HepG2 (cell line): ENCODE measurements around the gene CCT5. TPM values are rescaled to one million over a fixed set of nuclear protein-coding genes. Genes with fewer than 3 reads are reported as not detected.

ENCODE experiments used
- BHLHE40 ChIP-seq: IDR thresholded peaks from 2 replicates; pipeline ENCODE4 v1.6.1; 2011; ENCODE audit warnings: low read length, improper control_type of control experiment
- CBX2 ChIP-seq, 2 experiments: fragments of 200-600 bp in 1 of 2; sonication (generic); formaldehyde crosslinking in 1 of 2; IDR thresholded peaks; 2 replicates each; pipeline versions ENCODE4 v1.7.0 to v1.8.1; 2018 to 2022; ENCODE audit warnings: low read depth in 2 of 2, low read length in 1 of 2, mild to moderate bottlenecking in 1 of 2, missing genetic modification reagents in 1 of 2
- MAFG ChIP-seq: sonication (generic); formaldehyde crosslinking; IDR thresholded peaks from 2 replicates; pipeline ENCODE4 v1.5.1; 2020; ENCODE audit warnings: mild to moderate bottlenecking, missing genetic modification reagents
- POLR2A ChIP-seq, 2 experiments: IDR thresholded peaks; 2 replicates each; pipeline ENCODE4 v1.6.1; 2011; ENCODE audit warnings: low read depth in 2 of 2, low read length in 2 of 2, mild to moderate bottlenecking in 1 of 2, moderate library complexity in 1 of 2; ENCODE audit not compliant: insufficient read depth in 1 of 2
- RFX1 ChIP-seq: fragments of 450-650 bp; IDR thresholded peaks from 2 replicates; pipeline ENCODE4 v1.6.1; 2017
- SAFB2 ChIP-seq: sonication (generic); formaldehyde crosslinking; IDR thresholded peaks from 2 replicates; pipeline ENCODE4 v1.5.1; 2020; ENCODE audit warnings: missing genetic modification reagents, low read depth, mild to moderate bottlenecking, borderline replicate concordance
- SKI ChIP-seq: fragments of 450-650 bp; IDR thresholded peaks from one replicate; pipeline ENCODE4 v1.6.1; 2018; ENCODE audit warnings: mild to moderate bottlenecking; ENCODE audit not compliant: partially characterized antibody
- SMYD3 ChIP-seq: sonication (generic); formaldehyde crosslinking; IDR thresholded peaks from 2 replicates; pipeline ENCODE4 v1.8.1; 2023; ENCODE audit warnings: mild to moderate bottlenecking, missing genetic modification reagents
- STAG1 ChIP-seq: sonication (generic); formaldehyde crosslinking; IDR thresholded peaks from 2 replicates; pipeline ENCODE4 v1.4.0; 2020; ENCODE audit warnings: missing genetic modification reagents
- ZNF207 ChIP-seq: fragments of 450-650 bp; IDR thresholded peaks from 2 replicates; pipeline ENCODE4 v1.6.1; 2016; ENCODE audit warnings: antibody characterized with exemption, borderline replicate concordance
- ZNF747 ChIP-seq: sonication (generic); formaldehyde crosslinking; IDR thresholded peaks from 2 replicates; pipeline ENCODE4 v1.8.1; 2023; ENCODE audit warnings: missing genetic modification reagents, mild to moderate bottlenecking, borderline replicate concordance
- ZNF83 ChIP-seq: sonication (generic); formaldehyde crosslinking; IDR thresholded peaks from 2 replicates; pipeline ENCODE4 v1.4.0; 2020; ENCODE audit warnings: missing genetic modification reagents, mild to moderate bottlenecking, borderline replicate concordance
- polyA plus RNA-seq, 8 experiments: library from polyadenylated mRNA; depleted of rRNA in 3 of 8; stranded (reverse) in 7 of 8; unstranded in 1 of 8; fragments of >200 nt; fragmentation: Illumina TruSeq in 4 of 8; extraction: Trizol in 4 of 8; gene quantifications; 2 replicates each; pipeline versions ENCODE4 v1.2.1 to v1.2.3, GENCODE V29; 2011 to 2016; ENCODE audit warnings: low read depth in 4 of 8, missing spikeins in 1 of 8, mixed read lengths in 1 of 8; ENCODE audit not compliant: insufficient read depth in 1 of 8
- total RNA-seq, 5 experiments: library from RNA; depleted of rRNA; stranded (reverse); fragments of >200 nt; fragmentation: Illumina TruSeq; extraction: Trizol; gene quantifications; 2 replicates each; pipeline ENCODE4 v1.2.3, GENCODE V29; 2016; ENCODE audit warnings: low read depth in 1 of 5
- TF ChIP-seq, protein P1 (sequence below): sonication (generic); formaldehyde crosslinking; IDR thresholded peaks from 2 replicates; pipeline ENCODE4 v1.4.0; 2020; ENCODE audit warnings: missing genetic modification reagents
- TF ChIP-seq, protein P2 (sequence below): sonication (generic); formaldehyde crosslinking; IDR thresholded peaks from 2 replicates; pipeline ENCODE4 v1.4.0; 2020; ENCODE audit warnings: mild to moderate bottlenecking, missing genetic modification reagents, borderline replicate concordance
- TF ChIP-seq, protein P3 (sequence below): sonication (generic); formaldehyde crosslinking; IDR thresholded peaks from 2 replicates; pipeline ENCODE4 v1.8.0; 2022; ENCODE audit warnings: missing genetic modification reagents, mild to moderate bottlenecking, inconsistent platforms, borderline replicate concordance
- TF ChIP-seq, protein P4 (sequence below), 2 experiments: sonication (generic) in 1 of 2; formaldehyde crosslinking in 1 of 2; IDR thresholded peaks; 2 replicates each; pipeline versions ENCODE4 v1.6.1 to v1.9.0; 2014 to 2022; ENCODE audit warnings: antibody characterized with exemption in 1 of 2, borderline replicate concordance in 1 of 2, inconsistent platforms in 1 of 2, low read depth in 1 of 2, missing genetic modification reagents in 1 of 2

Gene CCT5
- total and polyA plus RNA-seq, 2 of the 13 experiments (the other 11 are each of a cell fraction or from before 2014, with no cell fraction given), result 319 to 708 TPM

DNA sequence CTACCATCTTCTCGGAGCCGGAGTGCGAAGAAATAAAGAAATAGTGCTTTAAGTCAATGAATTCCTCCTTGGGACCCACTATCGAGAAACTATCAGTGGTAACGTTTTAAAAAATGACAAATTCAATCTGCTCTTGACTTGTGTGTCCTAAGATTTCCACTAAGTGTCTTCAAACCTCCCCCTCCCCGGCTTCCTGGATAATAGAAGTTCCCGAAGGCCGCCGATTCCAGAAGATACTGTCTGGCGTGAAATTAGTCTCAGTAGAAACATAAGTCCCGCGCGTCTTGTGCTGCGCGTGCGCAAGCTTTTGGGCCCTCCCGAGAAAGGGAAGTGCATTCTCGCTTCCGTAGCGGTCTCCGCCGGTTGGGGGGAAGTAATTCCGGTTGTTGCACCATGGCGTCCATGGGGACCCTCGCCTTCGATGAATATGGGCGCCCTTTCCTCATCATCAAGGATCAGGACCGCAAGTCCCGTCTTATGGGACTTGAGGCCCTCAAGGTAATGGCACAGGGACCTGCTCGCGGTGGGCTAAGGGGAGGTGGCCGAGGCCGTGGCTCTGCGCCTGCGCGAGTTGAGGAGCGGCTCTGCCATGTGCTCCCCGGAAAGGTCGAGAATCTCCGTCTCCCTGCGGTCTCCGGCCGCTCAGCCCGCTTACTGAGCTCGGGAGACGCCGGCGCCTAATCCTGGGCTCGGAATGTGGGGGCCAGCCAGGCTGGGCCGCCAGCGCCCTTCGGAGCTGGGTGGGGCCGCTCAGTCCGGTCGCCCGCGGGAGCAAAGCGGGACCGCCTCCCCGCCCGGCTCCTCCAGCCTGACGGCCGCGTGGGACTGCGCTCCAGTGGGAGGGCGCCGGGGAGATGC, at the start of gene CCT5 (continued):
- TF ChIP-seq SKI (no peak), ZNF747 (CRISPR knock-in tag) (peak; percentile 50), ZNF207 (no peak), CBX2 (IDR thresholded peaks at IDR 0.05; ENCODE audit: low read depth, low read length) (no peak), CBX2 (CRISPR knock-in tag; IDR thresholded peaks at IDR 0.05; ENCODE audit: low read depth) (no peak), STAG1 (CRISPR knock-in tag) (no peak), ZNF83 (CRISPR knock-in tag) (no peak), MAFG (CRISPR knock-in tag) (0 out of 2 replicates have a peak, but pooled peaks have one; percentile 43), SAFB2 (CRISPR knock-in tag) (no peak), RFX1 (no peak), POLR2A (IDR thresholded peaks at IDR 0.05; ENCODE audit: insufficient read depth in 1 of 2, low read depth in 2 of 2, low read length in 2 of 2) (peak; percentile 90 to 94), BHLHE40 (peak; percentile 90), SMYD3 (CRISPR knock-in tag) (no peak)
- TF ChIP-seq, protein P1, sequence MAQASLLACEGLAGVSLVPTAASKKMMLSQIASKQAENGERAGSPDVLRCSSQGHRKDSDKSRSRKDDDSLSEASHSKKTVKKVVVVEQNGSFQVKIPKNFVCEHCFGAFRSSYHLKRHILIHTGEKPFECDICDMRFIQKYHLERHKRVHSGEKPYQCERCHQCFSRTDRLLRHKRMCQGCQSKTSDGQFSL (CRISPR knock-in tag), result peak; percentile 73; the same call in 1 of the 2 replicates
- TF ChIP-seq, protein P2, sequence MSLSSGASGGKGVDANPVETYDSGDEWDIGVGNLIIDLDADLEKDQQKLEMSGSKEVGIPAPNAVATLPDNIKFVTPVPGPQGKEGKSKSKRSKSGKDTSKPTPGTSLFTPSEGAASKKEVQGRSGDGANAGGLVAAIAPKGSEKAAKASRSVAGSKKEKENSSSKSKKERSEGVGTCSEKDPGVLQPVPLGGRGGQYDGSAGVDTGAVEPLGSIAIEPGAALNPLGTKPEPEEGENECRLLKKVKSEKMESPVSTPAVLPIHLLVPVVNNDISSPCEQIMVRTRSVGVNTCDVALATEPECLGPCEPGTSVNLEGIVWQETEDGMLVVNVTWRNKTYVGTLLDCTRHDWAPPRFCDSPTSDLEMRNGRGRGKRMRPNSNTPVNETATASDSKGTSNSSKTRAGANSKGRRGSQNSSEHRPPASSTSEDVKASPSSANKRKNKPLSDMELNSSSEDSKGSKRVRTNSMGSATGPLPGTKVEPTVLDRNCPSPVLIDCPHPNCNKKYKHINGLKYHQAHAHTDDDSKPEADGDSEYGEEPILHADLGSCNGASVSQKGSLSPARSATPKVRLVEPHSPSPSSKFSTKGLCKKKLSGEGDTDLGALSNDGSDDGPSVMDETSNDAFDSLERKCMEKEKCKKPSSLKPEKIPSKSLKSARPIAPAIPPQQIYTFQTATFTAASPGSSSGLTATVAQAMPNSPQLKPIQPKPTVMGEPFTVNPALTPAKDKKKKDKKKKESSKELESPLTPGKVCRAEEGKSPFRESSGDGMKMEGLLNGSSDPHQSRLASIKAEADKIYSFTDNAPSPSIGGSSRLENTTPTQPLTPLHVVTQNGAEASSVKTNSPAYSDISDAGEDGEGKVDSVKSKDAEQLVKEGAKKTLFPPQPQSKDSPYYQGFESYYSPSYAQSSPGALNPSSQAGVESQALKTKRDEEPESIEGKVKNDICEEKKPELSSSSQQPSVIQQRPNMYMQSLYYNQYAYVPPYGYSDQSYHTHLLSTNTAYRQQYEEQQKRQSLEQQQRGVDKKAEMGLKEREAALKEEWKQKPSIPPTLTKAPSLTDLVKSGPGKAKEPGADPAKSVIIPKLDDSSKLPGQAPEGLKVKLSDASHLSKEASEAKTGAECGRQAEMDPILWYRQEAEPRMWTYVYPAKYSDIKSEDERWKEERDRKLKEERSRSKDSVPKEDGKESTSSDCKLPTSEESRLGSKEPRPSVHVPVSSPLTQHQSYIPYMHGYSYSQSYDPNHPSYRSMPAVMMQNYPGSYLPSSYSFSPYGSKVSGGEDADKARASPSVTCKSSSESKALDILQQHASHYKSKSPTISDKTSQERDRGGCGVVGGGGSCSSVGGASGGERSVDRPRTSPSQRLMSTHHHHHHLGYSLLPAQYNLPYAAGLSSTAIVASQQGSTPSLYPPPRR (CRISPR knock-in tag), result peak; percentile 11
- TF ChIP-seq, protein P3, sequence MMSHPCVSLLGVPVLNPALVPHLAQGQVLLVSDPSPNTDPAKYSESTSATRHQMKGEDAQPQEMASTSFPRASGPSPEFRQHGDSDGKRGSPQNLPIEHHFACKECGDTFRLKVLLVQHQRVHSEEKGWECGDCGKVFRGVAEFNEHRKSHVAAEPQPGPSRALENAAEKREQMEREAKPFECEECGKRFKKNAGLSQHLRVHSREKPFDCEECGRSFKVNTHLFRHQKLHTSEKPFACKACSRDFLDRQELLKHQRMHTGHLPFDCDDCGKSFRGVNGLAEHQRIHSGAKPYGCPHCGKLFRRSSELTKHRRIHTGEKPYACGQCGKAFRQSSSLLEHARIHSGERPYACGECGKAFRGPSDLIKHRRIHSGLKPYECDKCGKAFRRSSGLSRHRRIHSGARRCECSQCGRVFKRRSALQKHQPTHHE (CRISPR knock-in tag), result no peak
- TF ChIP-seq, protein P4, sequence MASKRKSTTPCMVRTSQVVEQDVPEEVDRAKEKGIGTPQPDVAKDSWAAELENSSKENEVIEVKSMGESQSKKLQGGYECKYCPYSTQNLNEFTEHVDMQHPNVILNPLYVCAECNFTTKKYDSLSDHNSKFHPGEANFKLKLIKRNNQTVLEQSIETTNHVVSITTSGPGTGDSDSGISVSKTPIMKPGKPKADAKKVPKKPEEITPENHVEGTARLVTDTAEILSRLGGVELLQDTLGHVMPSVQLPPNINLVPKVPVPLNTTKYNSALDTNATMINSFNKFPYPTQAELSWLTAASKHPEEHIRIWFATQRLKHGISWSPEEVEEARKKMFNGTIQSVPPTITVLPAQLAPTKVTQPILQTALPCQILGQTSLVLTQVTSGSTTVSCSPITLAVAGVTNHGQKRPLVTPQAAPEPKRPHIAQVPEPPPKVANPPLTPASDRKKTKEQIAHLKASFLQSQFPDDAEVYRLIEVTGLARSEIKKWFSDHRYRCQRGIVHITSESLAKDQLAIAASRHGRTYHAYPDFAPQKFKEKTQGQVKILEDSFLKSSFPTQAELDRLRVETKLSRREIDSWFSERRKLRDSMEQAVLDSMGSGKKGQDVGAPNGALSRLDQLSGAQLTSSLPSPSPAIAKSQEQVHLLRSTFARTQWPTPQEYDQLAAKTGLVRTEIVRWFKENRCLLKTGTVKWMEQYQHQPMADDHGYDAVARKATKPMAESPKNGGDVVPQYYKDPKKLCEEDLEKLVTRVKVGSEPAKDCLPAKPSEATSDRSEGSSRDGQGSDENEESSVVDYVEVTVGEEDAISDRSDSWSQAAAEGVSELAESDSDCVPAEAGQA (IDR thresholded peaks at IDR 0.05; ENCODE audit: low read depth), result no peak
- TF ChIP-seq, protein P4 (CRISPR knock-in tag; IDR thresholded peaks at IDR 0.05; ENCODE audit: borderline replicate concordance), result no peak
